Smooth muscle cell (in vitro differentiated cells): Measurements from ENCODE around the gene NFIX. TPM values are rescaled to one million over a fixed set of nuclear protein-coding genes. Genes with fewer than 3 reads are reported as not detected.

Experiments
- DNase-seq: peaks from one replicate; lab custom pipeline; 2025; ENCODE audit not compliant: unreplicated experiment; lab: John Stamatoyannopoulos, UW
- H2AFZ ChIP-seq: fragments of 200-600 bp; sonication (generic); 2 replicates; pipeline ENCODE4 v1.6.0; 2016; ENCODE audit warnings: antibody characterized with exemption, low read depth, mild to moderate bottlenecking
- H3F3A ChIP-seq: fragments of 200-600 bp; sonication (generic); 2 replicates; pipeline ENCODE4 v1.6.0; 2017; ENCODE audit warnings: antibody characterized with exemption, low read depth
- H3K27ac ChIP-seq: fragments of 200-600 bp; sonication (generic); 2 replicates; pipeline ENCODE4 v1.5.1; 2016; ENCODE audit warnings: low read depth, mild to moderate bottlenecking
- H3K27me3 ChIP-seq: fragments of 200-600 bp; sonication (generic); 2 replicates; pipeline ENCODE4 v1.6.1; 2016; ENCODE audit warnings: low read depth, mild to moderate bottlenecking
- H3K36me3 ChIP-seq: fragments of 200-600 bp; sonication (generic); 2 replicates; pipeline ENCODE4 v1.5.1; 2016; ENCODE audit warnings: low read depth
- H3K4me1 ChIP-seq: fragments of 200-600 bp; sonication (generic); 2 replicates; pipeline ENCODE4 v1.5.1; 2016; ENCODE audit warnings: low read depth
- H3K4me2 ChIP-seq: fragments of 200-600 bp; sonication (generic); 2 replicates; pipeline ENCODE4 v1.6.0; 2016; ENCODE audit warnings: mild to moderate bottlenecking
- H3K4me3 ChIP-seq: fragments of 200-600 bp; sonication (generic); 2 replicates; pipeline ENCODE4 v1.5.1; 2016; ENCODE audit warnings: mild to moderate bottlenecking
- H3K79me2 ChIP-seq: fragments of 200-600 bp; sonication (generic); 2 replicates; pipeline ENCODE4 v1.6.0; 2016; ENCODE audit warnings: low read depth, mild to moderate bottlenecking
- H3K9ac ChIP-seq: fragments of 200-600 bp; sonication (generic); 2 replicates; pipeline ENCODE4 v1.6.0; 2016; ENCODE audit warnings: low read depth
- H3K9me3 ChIP-seq: fragments of 200-600 bp; sonication (generic); replicated peaks from 2 replicates; pipeline ENCODE4 v1.5.1; 2016; ENCODE audit warnings: low read depth
- H4K20me1 ChIP-seq: fragments of 200-600 bp; sonication (generic); 2 replicates; pipeline ENCODE4 v1.6.0; 2016; ENCODE audit warnings: low read depth
- WGBS: methylation state at CpG from one replicate; pipeline ENCODE4 v1.1.7; 2016; ENCODE audit warnings: low lambda C conversion rate; 5-methylcytosine and 5-hydroxymethylcytosine counted together
- polyA plus RNA-seq: library from polyadenylated mRNA; unstranded; fragments of >200 nt; fragmentation: Nextera tagmentation; extraction: Ambion mirVana; gene quantifications from 2 replicates; pipeline ENCODE4 v1.2.1, GENCODE V29; 2016
- total RNA-seq: library from RNA; depleted of rRNA; stranded (reverse); fragments of >200 nt; gene quantifications from 2 replicates; pipeline ENCODE4 v1.2.3, GENCODE V29; 2014
- TF ChIP-seq, protein P1 (sequence below): fragments of 200-600 bp; sonication (generic); IDR thresholded peaks from 2 replicates; pipeline ENCODE4 v1.5.1; 2017; ENCODE audit warnings: borderline replicate concordance, mild to moderate bottlenecking, antibody characterized with exemption; ENCODE audit not compliant: insufficient read depth, poor library complexity, severe bottlenecking

The NFIX gene
- total and polyA plus RNA-seq, 2 experiments from 2014 or later: 1.9 to 2.3 TPM

GRCh38 chr19:12990431-12990830 lies 4.8 kb upstream of the NFIX start:
- 48% methylated on average over 19 of the region's 22 CpGs for WGBS
- no peak overlapping the region for H2AFZ ChIP-seq
- no peaks in the 10 kb centered on the region for H4K20me1 ChIP-seq
- no peaks in the 10 kb centered on the region for H3K36me3 ChIP-seq
- H3K9me3 ChIP-seq: no peaks in the 10 kb centered on the region
- H3K4me1 ChIP-seq: no peaks in the 10 kb centered on the region
- H3K27me3 ChIP-seq: peaks cover 35% of the 10 kb centered on the region
- H3K79me2 ChIP-seq: no peaks in the 10 kb centered on the region
- DNase-seq: no peak
- H3K9ac ChIP-seq: no peak overlapping the region
- no peaks in the 10 kb centered on the region for H3F3A ChIP-seq
- H3K4me3 ChIP-seq: no peak overlapping the region
- H3K27ac ChIP-seq: no peak overlapping the region
- no peak overlapping the region for H3K4me2 ChIP-seq
- TF ChIP-seq, protein P1, sequence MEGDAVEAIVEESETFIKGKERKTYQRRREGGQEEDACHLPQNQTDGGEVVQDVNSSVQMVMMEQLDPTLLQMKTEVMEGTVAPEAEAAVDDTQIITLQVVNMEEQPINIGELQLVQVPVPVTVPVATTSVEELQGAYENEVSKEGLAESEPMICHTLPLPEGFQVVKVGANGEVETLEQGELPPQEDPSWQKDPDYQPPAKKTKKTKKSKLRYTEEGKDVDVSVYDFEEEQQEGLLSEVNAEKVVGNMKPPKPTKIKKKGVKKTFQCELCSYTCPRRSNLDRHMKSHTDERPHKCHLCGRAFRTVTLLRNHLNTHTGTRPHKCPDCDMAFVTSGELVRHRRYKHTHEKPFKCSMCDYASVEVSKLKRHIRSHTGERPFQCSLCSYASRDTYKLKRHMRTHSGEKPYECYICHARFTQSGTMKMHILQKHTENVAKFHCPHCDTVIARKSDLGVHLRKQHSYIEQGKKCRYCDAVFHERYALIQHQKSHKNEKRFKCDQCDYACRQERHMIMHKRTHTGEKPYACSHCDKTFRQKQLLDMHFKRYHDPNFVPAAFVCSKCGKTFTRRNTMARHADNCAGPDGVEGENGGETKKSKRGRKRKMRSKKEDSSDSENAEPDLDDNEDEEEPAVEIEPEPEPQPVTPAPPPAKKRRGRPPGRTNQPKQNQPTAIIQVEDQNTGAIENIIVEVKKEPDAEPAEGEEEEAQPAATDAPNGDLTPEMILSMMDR: no peak

DNA sequence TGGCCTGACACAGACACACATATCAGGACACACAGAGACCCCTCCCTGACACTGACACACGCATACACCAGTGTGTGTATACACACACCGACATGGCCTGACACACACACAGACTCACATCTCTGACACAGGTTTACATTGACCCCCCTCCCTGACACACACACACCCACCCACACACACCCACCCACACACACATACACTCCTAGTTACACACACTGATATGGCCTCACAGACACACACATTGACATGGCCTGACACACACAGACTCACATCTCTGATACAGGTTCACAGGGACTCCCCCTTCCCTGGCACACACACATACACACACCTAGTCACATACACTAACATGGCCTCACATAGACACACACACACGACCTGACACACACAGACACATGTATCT lies 4.4 kb upstream of the NFIX start:
- H3K36me3 ChIP-seq: no peaks in the 10 kb centered on the region
- H3K9ac ChIP-seq: no peak overlapping the region
- H3K27ac ChIP-seq: no peak overlapping the region
- no peak overlapping the region for H3K4me2 ChIP-seq
- H2AFZ ChIP-seq: no peak overlapping the region
- H3F3A ChIP-seq: no peaks in the 10 kb centered on the region
- no peaks in the 10 kb centered on the region for H4K20me1 ChIP-seq
- no peak overlapping the region for H3K4me3 ChIP-seq
- no peaks in the 10 kb centered on the region for H3K4me1 ChIP-seq
- TF ChIP-seq, protein P1: no peak
- no peaks in the 10 kb centered on the region for H3K79me2 ChIP-seq
- DNase-seq: no peak
- no peaks in the 10 kb centered on the region for H3K9me3 ChIP-seq
- 70% methylated on average over 3 of the region's 3 CpGs for WGBS
- H3K27me3 ChIP-seq: peaks cover 35% of the 10 kb centered on the region

GRCh38 chr19:12991296-12991695 lies 4.0 kb upstream of the NFIX start:
- Histone ChIP-seq H2AFZ (no peak overlapping the region), H3K4me2 (no peak overlapping the region), H3K27ac (no peak overlapping the region), H3F3A (no peaks in the 10 kb centered on the region), H3K4me1 (no peaks in the 10 kb centered on the region), H3K79me2 (no peaks in the 10 kb centered on the region), H3K36me3 (no peaks in the 10 kb centered on the region), H3K9me3 (no peaks in the 10 kb centered on the region), H3K9ac (no peak overlapping the region), H4K20me1 (no peaks in the 10 kb centered on the region), H3K27me3 (peaks cover 40% of the 10 kb centered on the region), H3K4me3 (no peak overlapping the region)
- no peak for DNase-seq
- TF ChIP-seq, protein P1: no peak
- 95% methylated on average over 5 of the region's 5 CpGs for WGBS

DNA sequence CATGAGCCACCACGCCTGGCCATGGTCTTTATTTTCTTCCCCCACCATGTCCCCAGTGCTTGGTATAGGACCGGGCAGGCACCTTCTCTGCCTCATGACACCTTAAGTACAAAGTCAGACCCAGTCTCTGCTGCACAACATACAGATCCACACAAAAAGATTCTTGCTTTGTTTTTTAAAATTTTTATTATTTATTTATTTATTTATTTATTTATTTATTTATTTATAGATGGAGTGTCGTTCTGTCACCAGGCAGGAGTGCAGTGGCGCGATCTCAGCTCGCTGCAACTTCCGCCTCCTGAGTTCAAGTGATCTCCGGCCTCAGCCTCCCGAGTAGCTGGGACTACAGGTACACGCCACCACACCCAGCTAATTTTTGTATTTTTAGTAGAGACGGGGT lies 2.5 kb upstream of the NFIX start:
- peaks cover 47% of the 10 kb centered on the region for H3K27me3 ChIP-seq
- peaks cover 13% of the 10 kb centered on the region for H4K20me1 ChIP-seq
- no peaks in the 10 kb centered on the region for H3K79me2 ChIP-seq
- TF ChIP-seq, protein P1: no peak
- no peaks in the 10 kb centered on the region for H3K36me3 ChIP-seq
- no peaks in the 10 kb centered on the region for H3K9me3 ChIP-seq
- no peak overlapping the region for H3K9ac ChIP-seq
- no peak overlapping the region for H3K27ac ChIP-seq
- 88% methylated on average over 11 of the region's 11 CpGs for WGBS
- H3K4me1 ChIP-seq: no peaks in the 10 kb centered on the region
- no peak for DNase-seq
- no peak overlapping the region for H2AFZ ChIP-seq
- H3K4me2 ChIP-seq: no peak overlapping the region
- H3K4me3 ChIP-seq: no peak overlapping the region
- H3F3A ChIP-seq: no peaks in the 10 kb centered on the region
